ENCODE results near the gene NR4A3.

- TF ChIP-seq YY1 (IDR thresholded peaks at IDR 0.05; ENCODE audit: insufficient read depth, insufficient read length) (no peak), ZNF274 (IDR thresholded peaks at IDR 0.05; ENCODE audit: low read depth, low read length) (no peak)
These were observed 3.2 kb upstream of the NR4A3 start for GRCh38 chr9:99818500-99818899.
